ENCODE data around the gene FAM163A. TPM values are rescaled to one million over a fixed set of nuclear protein-coding genes. Genes with fewer than 3 reads are reported as not detected.

The FAM163A gene
- total RNA-seq, 1 experiment from 2014 or later, result 0.46 TPM

GRCh38 chr1:179706339-179706941 is 36.7 kb upstream of the FAM163A start:
- no peak overlapping the region for H2AK5ac ChIP-seq (ENCODE audit: insufficient read length, low read length)
- Mint-ChIP-seq H3K27me3 (ENCODE audit: low read depth) (peaks cover 2% of the 10 kb centered on the region), H3K4me1 (0 out of 4 replicates have a peak, but pooled peaks cover 0 to 2% of the 10 kb centered on the region in 2 experiments), H3K9me3 (no peaks in the 10 kb centered on the region), H3K36me3 (ENCODE audit: insufficient read depth in 1 of 3, low read depth in 3 of 3) (no peaks in the 10 kb centered on the region), H3K4me3 (no peak overlapping the region), H3K27ac (no peak overlapping the region)
- H3K23ac ChIP-seq (ENCODE audit: insufficient read length, low read depth, low read length), result no peak overlapping the region
- H2BK20ac ChIP-seq (ENCODE audit: low read depth, low read length, poor library complexity, severe bottlenecking), result no peak overlapping the region
- no peak overlapping the region for H3K27ac ChIP-seq (ENCODE audit: insufficient read length, low read depth, low read length)
- H3K14ac ChIP-seq (ENCODE audit: insufficient read depth, low read length), result no peak overlapping the region
- no peak overlapping the region for H2BK120ac ChIP-seq (ENCODE audit: low read depth, low read length, poor library complexity, severe bottlenecking)
- DNase-seq, result peak; percentile 38
- no peak overlapping the region for H4K5ac ChIP-seq (ENCODE audit: insufficient read length, low read depth, low read length)
- no peak overlapping the region for H3T11ph ChIP-seq (ENCODE audit: low read length)
- no peak overlapping the region for H2BK12ac ChIP-seq (ENCODE audit: insufficient read length, low read depth, low read length)
- H2AFZ ChIP-seq (ENCODE audit: low read length), result no peak overlapping the region
- H2BK15ac ChIP-seq (ENCODE audit: low read depth, low read length), result no peak overlapping the region
- no peak overlapping the region for H3K56ac ChIP-seq (ENCODE audit: insufficient read length, low read depth, low read length)
- no peak overlapping the region for H2BK5ac ChIP-seq (ENCODE audit: insufficient read length, low read length)
- no peak overlapping the region for H4K91ac ChIP-seq (ENCODE audit: insufficient read length, low read depth, low read length)
- whole genome bisulfite sequencing (ENCODE audit: extremely low coverage, insufficient read length, low lambda C conversion rate), result no CpG with 5 or more reads among the region's 3 CpGs
- no peaks in the 10 kb centered on the region for H4K20me1 ChIP-seq (ENCODE audit: control insufficient read depth, insufficient read depth, insufficient read length)
- no peaks in the 10 kb centered on the region for H3K79me1 ChIP-seq (ENCODE audit: insufficient read depth, low read depth, low read length, poor library complexity, severe bottlenecking)
- no peaks in the 10 kb centered on the region for H3K27me3 ChIP-seq (ENCODE audit: insufficient read depth, low read length)
- H3K23me2 ChIP-seq (ENCODE audit: insufficient read length, low read depth, low read length, poor library complexity, severe bottlenecking), result no peaks in the 10 kb centered on the region
- no peak overlapping the region for H3K9ac ChIP-seq (ENCODE audit: extremely low read depth, insufficient read length, low read length)
- no peak overlapping the region for H3K4ac ChIP-seq (ENCODE audit: low read depth, low read length)
- no peak overlapping the region for H4K8ac ChIP-seq (replicated peaks; ENCODE audit: insufficient read length, low read depth, low read length)
- H3K79me2 ChIP-seq (ENCODE audit: insufficient read depth, low read length), result no peaks in the 10 kb centered on the region
- H3K9me3 ChIP-seq (ENCODE audit: control insufficient read depth, low read depth, low read length), result no peaks in the 10 kb centered on the region
- H3K18ac ChIP-seq (ENCODE audit: insufficient read length, low read depth, low read length), result no peak overlapping the region
- H3K4me2 ChIP-seq (ENCODE audit: insufficient read depth, insufficient read length, low read length), result no peak overlapping the region
- peak; percentile 90 for TF ChIP-seq CTCF (conservative IDR thresholded peaks at IDR 0.05)
- H3K4me1 ChIP-seq (ENCODE audit: insufficient read depth, low read length), result no peaks in the 10 kb centered on the region

Data from H9 (cell line).